Neutrophil (primary cell): ENCODE measurements around the gene ESAM.
A peak's percentile ranks its signal among the peaks of the same experiment; 100 is the strongest.

Experiments used
- H3K27ac ChIP-seq: fragments of 200-600 bp; sonication (generic); 2 replicates; pipeline ENCODE4 v1.5.1; 2016; ENCODE audit warnings: mild to moderate bottlenecking, moderate library complexity
- H3K27me3 ChIP-seq: fragments of 200-600 bp; sonication (generic); 2 replicates; pipeline ENCODE4 v1.6.0; 2016; ENCODE audit warnings: mild to moderate bottlenecking
- H3K36me3 ChIP-seq: fragments of 200-600 bp; sonication (generic); 2 replicates; pipeline ENCODE4 v1.5.1; 2017
- H3K4me1 ChIP-seq, 2 experiments: fragments of 200-600 bp in 1 of 2; sonication (generic) in 1 of 2; 1 replicate in 1 of 2; 2 replicates in 1 of 2; pipeline versions ENCODE4 v1.5.1 to v1.6.1; 2013 to 2016; ENCODE audit warnings: low read depth in 1 of 2, low read length in 1 of 2, mild to moderate bottlenecking in 1 of 2, moderate library complexity in 1 of 2; ENCODE audit not compliant: control insufficient read depth in 1 of 2, insufficient read depth in 1 of 2
- H3K4me3 ChIP-seq, 2 experiments: fragments of 200-600 bp in 1 of 2; sonication (generic) in 1 of 2; 1 replicate in 1 of 2; 2 replicates in 1 of 2; pipeline ENCODE4 v1.5.1; 2013 to 2016; ENCODE audit warnings: low read depth in 1 of 2, low read length in 1 of 2, mild to moderate bottlenecking in 1 of 2, moderate library complexity in 1 of 2
- H3K9me3 ChIP-seq: fragments of 200-600 bp; sonication (generic); 2 replicates; pipeline ENCODE4 v1.5.1; 2016
- CTCF ChIP-seq: fragments of 200-600 bp; sonication (generic); IDR thresholded peaks from 2 replicates; pipeline ENCODE4 v1.5.1; 2016; ENCODE audit warnings: antibody characterized with exemption

ESAM gene

GRCh38 chr11:124762105-124762623 is at the start of gene ESAM:
Gene ESAM (minus strand): TSS chr11:124762290. CDS start chr11:124762154, 136 bp downstream.
- peaks cover 71% of the 10 kb centered on the region for H3K27me3 ChIP-seq
- H3K36me3 ChIP-seq = no peaks in the 10 kb centered on the region
- H3K9me3 ChIP-seq = no peaks in the 10 kb centered on the region
- peaks cover 28 to 36% of the 10 kb centered on the region in 2 experiments for H3K4me1 ChIP-seq
- peak within 1 kb of the TSS; percentile 39 to 52 for H3K4me3 ChIP-seq
- no peak within 1 kb of the TSS for H3K27ac ChIP-seq
- TF ChIP-seq CTCF = no peak

GRCh38 chr11:124811399-124812125 is 49.5 kb upstream of the ESAM start:
- Histone ChIP-seq H3K9me3 (no peaks in the 10 kb centered on the region), H3K27me3 (peaks cover 84% of the 10 kb centered on the region)

GRCh38 chr11:124807660-124808270 is 45.7 kb upstream of the ESAM start:
- H3K36me3 ChIP-seq = no peaks in the 10 kb centered on the region
- no peak for TF ChIP-seq CTCF
- H3K27me3 ChIP-seq = peaks cover 98% of the 10 kb centered on the region
- no peak overlapping the region for H3K27ac ChIP-seq
- no peaks in the 10 kb centered on the region for H3K9me3 ChIP-seq
- no peaks in the 10 kb centered on the region for H3K4me1 ChIP-seq
- H3K4me3 ChIP-seq = no peak overlapping the region

More at GRCh38 chr11:124811399-124812125, 49.5 kb upstream of the ESAM start:
- H3K4me3 ChIP-seq = no peak overlapping the region
- TF ChIP-seq CTCF = no peak
- no peak overlapping the region for H3K27ac ChIP-seq
- H3K4me1 ChIP-seq = no peaks in the 10 kb centered on the region
- no peaks in the 10 kb centered on the region for H3K36me3 ChIP-seq

- Histone ChIP-seq H3K4me3 (no peak overlapping the region), H3K4me1 (no peaks in the 10 kb centered on the region), H3K9me3 (no peaks in the 10 kb centered on the region), H3K36me3 (no peaks in the 10 kb centered on the region), H3K27ac (no peak overlapping the region), H3K27me3 (peaks cover 98% of the 10 kb centered on the region)
- no peak for TF ChIP-seq CTCF
Observed at GRCh38 chr11:124807201-124807600, 45.1 kb upstream of the ESAM start.

GRCh38 chr11:124804884-124805283 is 42.8 kb upstream of the ESAM start:
- Histone ChIP-seq H3K9me3 (no peaks in the 10 kb centered on the region), H3K27ac (no peak overlapping the region), H3K36me3 (no peaks in the 10 kb centered on the region), H3K4me3 (no peak overlapping the region), H3K4me1 (peaks cover 5 to 6% of the 10 kb centered on the region in 2 experiments), H3K27me3 (peaks cover 97% of the 10 kb centered on the region)
- no peak for TF ChIP-seq CTCF
